ENCODE results near the gene KRT4. TPM values are rescaled to one million over a fixed set of nuclear protein-coding genes. Genes with fewer than 3 reads are reported as not detected.

KRT4 gene
- total RNA-seq, 1 donor from 2014 or later: not detected

- DNase-seq (ENCODE audit: low read depth): no peak
- Histone ChIP-seq H3K27me3 (ENCODE audit: control insufficient read depth, insufficient read depth, low read length) (peaks cover 10% of the 10 kb centered on the region), H3K4me3 (ENCODE audit: low read depth, low read length) (no peak overlapping the region), H3K36me3 (ENCODE audit: control insufficient read depth, insufficient read depth, low read length) (no peaks in the 10 kb centered on the region)
- TF ChIP-seq, protein P1, sequence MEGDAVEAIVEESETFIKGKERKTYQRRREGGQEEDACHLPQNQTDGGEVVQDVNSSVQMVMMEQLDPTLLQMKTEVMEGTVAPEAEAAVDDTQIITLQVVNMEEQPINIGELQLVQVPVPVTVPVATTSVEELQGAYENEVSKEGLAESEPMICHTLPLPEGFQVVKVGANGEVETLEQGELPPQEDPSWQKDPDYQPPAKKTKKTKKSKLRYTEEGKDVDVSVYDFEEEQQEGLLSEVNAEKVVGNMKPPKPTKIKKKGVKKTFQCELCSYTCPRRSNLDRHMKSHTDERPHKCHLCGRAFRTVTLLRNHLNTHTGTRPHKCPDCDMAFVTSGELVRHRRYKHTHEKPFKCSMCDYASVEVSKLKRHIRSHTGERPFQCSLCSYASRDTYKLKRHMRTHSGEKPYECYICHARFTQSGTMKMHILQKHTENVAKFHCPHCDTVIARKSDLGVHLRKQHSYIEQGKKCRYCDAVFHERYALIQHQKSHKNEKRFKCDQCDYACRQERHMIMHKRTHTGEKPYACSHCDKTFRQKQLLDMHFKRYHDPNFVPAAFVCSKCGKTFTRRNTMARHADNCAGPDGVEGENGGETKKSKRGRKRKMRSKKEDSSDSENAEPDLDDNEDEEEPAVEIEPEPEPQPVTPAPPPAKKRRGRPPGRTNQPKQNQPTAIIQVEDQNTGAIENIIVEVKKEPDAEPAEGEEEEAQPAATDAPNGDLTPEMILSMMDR (IDR thresholded peaks at IDR 0.05; ENCODE audit: insufficient read depth, low read length, poor library complexity, severe bottlenecking): no peak
Observed at GRCh38 chr12:52788876-52789636, 24.9 kb downstream of the KRT4 start.

DNA sequence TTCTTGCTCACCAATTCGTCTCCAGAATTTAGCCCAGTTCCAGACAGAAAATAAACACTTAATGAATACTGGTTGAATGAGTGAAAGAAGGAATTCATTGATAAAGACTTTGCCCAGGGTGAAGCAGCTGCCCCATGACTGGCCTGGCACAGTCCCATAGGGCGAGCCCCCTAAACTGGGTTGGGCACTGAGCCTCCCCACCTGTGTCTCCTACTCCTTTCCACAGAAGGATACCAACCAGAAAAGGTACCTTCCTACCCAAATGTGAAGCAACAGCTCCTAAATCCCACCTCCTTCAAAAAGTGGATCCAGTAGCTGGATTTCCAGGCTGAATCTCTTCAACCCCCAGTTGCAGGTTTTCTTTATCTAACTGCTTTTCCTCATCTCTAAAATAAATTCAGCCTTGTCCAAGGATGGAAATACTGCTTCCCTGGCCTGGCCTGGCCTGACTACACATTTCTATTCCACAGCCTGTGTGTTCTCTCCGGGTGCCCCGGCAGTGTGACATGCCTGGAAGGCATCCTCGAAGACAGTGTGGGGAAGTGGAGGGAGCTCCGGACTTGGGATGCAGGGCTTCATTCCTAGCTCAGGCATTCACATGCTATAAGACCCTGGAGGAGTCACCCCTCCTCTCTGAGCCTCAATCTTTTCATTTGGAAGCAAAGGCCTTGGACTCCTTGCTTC, 25.6 kb downstream of the KRT4 start:
- no peak for DNase-seq (ENCODE audit: low read depth)
- TF ChIP-seq, protein P1 (IDR thresholded peaks at IDR 0.05; ENCODE audit: insufficient read depth, low read length, poor library complexity, severe bottlenecking): no peak
- H3K4me3 ChIP-seq (ENCODE audit: low read depth, low read length): no peak overlapping the region
- H3K36me3 ChIP-seq (ENCODE audit: control insufficient read depth, insufficient read depth, low read length): no peaks in the 10 kb centered on the region
- peaks cover 10% of the 10 kb centered on the region for H3K27me3 ChIP-seq (ENCODE audit: control insufficient read depth, insufficient read depth, low read length)

DNA sequence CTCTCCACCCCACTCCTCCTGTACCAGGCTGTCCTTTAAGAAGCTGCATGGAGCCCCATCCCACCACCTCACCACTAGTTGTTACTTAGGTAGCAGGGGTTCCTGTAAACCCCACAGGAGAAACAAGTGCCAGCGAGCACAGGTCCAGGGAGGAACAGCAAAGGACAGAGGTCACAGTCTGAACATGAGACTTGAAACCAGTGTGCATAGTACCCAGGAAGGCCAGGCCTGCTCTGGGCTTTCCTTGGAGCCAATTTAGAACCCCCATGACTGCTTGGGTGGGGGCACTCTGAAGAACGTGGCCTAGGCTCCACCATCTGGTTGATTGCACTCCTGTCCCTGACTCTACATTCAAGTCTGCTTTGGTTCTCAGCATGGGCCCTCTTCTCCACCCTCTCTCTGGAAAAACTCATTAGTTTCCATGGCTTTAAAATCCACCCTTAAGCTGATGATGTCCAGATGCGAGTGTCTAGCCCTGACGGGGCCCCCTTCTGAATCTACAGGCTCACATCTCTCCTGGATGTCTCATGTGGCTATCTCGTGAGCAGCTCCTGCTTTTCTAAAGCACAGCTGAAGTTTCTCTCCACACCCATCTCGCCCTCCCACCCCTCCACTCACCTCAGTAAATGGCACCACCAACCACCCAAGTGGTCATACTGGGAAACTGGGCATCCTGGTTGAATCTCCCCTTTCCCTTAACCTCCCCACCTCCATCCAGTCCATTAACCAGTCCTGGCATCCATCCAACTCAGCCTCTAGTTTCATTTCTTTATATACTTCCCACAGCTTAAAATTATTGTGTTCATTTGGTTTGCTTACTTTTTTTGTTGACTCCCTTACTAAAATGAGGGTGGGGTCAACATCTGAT, 26.4 kb downstream of the KRT4 start:
- TF ChIP-seq, protein P1 (IDR thresholded peaks at IDR 0.05; ENCODE audit: insufficient read depth, low read length, poor library complexity, severe bottlenecking): no peak
- no peak overlapping the region for H3K4me3 ChIP-seq (ENCODE audit: low read depth, low read length)
- no peaks in the 10 kb centered on the region for H3K36me3 ChIP-seq (ENCODE audit: control insufficient read depth, insufficient read depth, low read length)
- H3K27me3 ChIP-seq (ENCODE audit: control insufficient read depth, insufficient read depth, low read length): peaks cover 10% of the 10 kb centered on the region
- DNase-seq (ENCODE audit: low read depth): no peak

DNA sequence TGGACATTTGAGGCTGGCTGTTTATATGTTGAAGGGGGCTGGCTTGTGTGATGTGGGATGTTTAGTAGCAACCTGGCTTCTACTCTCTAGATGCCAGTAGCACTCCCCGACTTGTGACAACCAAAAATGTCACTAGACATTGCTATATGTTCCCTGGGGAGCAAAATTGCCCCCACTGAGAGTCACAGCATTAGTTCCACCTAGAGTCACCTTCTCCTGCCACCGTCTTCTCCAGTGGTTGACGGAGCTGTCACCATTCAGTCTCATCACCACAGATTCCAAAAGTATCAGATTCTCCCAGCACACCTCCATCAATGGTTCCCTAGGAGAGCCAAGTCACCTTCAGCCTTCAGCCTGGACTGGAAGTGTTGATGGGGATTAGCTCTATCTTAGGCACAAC, 29.0 kb downstream of the KRT4 start:
- Histone ChIP-seq H3K4me3 (ENCODE audit: low read depth, low read length) (no peak overlapping the region), H3K36me3 (ENCODE audit: control insufficient read depth, insufficient read depth, low read length) (no peaks in the 10 kb centered on the region), H3K27me3 (ENCODE audit: control insufficient read depth, insufficient read depth, low read length) (peaks cover 11% of the 10 kb centered on the region)
- TF ChIP-seq, protein P1 (IDR thresholded peaks at IDR 0.05; ENCODE audit: insufficient read depth, low read length, poor library complexity, severe bottlenecking): no peak
- no peak for DNase-seq (ENCODE audit: low read depth)

DNA sequence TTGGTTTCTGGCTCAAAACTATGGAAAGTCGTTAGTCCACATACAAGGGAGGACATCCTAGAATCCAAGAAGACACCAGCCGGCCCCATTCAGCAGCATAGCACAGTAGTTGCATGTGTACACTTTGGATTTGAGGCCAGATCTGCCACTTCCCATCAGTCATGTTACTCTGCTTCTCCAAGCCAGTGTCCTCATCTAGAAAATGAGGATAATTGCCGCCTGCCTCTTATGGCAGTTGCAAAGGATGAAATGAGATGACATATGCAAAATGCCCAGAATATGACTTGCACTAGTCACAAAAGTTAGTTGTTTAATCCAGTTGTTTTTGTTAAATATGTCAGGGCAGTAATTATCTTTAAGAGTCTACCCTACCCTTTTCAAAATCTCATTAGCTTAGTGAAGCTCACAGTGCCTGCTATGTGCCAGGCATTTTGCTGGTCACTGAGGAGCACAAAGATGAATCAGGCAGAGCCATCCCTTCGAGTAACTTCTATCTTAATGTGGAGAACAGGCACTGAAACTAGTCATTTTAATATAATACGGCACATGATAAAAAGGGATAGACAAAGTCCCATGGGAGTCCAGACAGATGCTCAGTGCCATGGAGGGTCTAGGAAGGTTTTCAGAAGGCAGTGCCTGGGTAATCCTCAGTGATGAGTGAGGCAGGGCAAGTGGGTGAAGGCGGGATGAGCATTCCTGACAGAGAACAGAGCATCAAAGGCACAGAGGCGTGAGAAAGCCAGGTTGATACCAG, 30.2 kb downstream of the KRT4 start:
- H3K27me3 ChIP-seq (ENCODE audit: control insufficient read depth, insufficient read depth, low read length): peaks cover 7% of the 10 kb centered on the region
- no peaks in the 10 kb centered on the region for H3K36me3 ChIP-seq (ENCODE audit: control insufficient read depth, insufficient read depth, low read length)
- DNase-seq (ENCODE audit: low read depth): no peak
- no peak overlapping the region for H3K4me3 ChIP-seq (ENCODE audit: low read depth, low read length)
- TF ChIP-seq, protein P1 (IDR thresholded peaks at IDR 0.05; ENCODE audit: insufficient read depth, low read length, poor library complexity, severe bottlenecking): no peak

All from kidney epithelial cell (primary cell).